OCI-LY7 (cell line): ENCODE measurements around the gene NUDT9. TPM values are rescaled to one million over a fixed set of nuclear protein-coding genes. Genes with fewer than 3 reads are reported as not detected.
A peak's percentile ranks its signal among the peaks of the same experiment; 100 is the strongest.
"Not testable (repeated sequence)": the region's sequence is repeated elsewhere in the genome, so short reads cannot be mapped to it uniquely, and the experiment has no call there.

Source experiments
- BruUV-seq: library from RNA; stranded (reverse); fragments of 400-500 nt; replicated peaks from 2 replicates; lab custom pipeline; 2021; lab: Mats Ljungman, UMichigan
- CTCF ChIA-PET: fragments of 300-600 bp; sonication (Branson Sonifier 250); formaldehyde crosslinking; loops from one replicate; lab custom pipeline; 2022; ENCODE audit warnings: antibody characterized with exemption; ENCODE audit not compliant: unreplicated experiment; lab: Charles Lee
- POLR2A ChIA-PET: fragments of 300-600 bp; sonication (Branson Sonifier 250); formaldehyde crosslinking; loops from one replicate; lab custom pipeline; 2022; ENCODE audit warnings: antibody characterized with exemption; lab: Charles Lee
- DNase-seq: peaks from one replicate; pipeline ENCODE4 v3.0.0-alpha.2; 2015; ENCODE audit warnings: low spot score
- H2AFZ ChIP-seq: fragments of 200-600 bp; sonication (generic), shearing (Covaris generic); 2 replicates; pipeline ENCODE4 v1.6.1; 2014; ENCODE audit warnings: mild to moderate bottlenecking, antibody characterized with exemption, low read length, moderate library complexity
- H3K27ac ChIP-seq: fragments of 200-600 bp; sonication (generic); 2 replicates; pipeline ENCODE4 v1.5.1; 2014; ENCODE audit warnings: mixed run types, low read depth, mild to moderate bottlenecking, moderate library complexity, low read length, inconsistent platforms; ENCODE audit not compliant: poor library complexity, severe bottlenecking
- H3K36me3 ChIP-seq: fragments of 200-600 bp; sonication (generic); 2 replicates; pipeline ENCODE4 v1.6.1; 2014; ENCODE audit warnings: mild to moderate bottlenecking, antibody characterized with exemption, low read length, moderate library complexity, mixed read lengths; ENCODE audit not compliant: insufficient read depth
- H3K4me1 ChIP-seq: fragments of 200-600 bp; sonication (generic); 2 replicates; pipeline ENCODE4 v1.5.1; 2014; ENCODE audit warnings: mild to moderate bottlenecking, low read length; ENCODE audit not compliant: insufficient read depth, poor library complexity, severe bottlenecking
- H3K4me2 ChIP-seq: fragments of 200-600 bp; sonication (generic); 2 replicates; pipeline ENCODE4 v1.6.1; 2014; ENCODE audit warnings: mild to moderate bottlenecking, low read length
- H3K4me3 ChIP-seq: fragments of 200-600 bp; sonication (generic); 2 replicates; pipeline ENCODE4 v1.5.1; 2014; ENCODE audit warnings: mild to moderate bottlenecking, low read depth, low read length; ENCODE audit not compliant: poor library complexity, severe bottlenecking
- H3K79me2 ChIP-seq: fragments of 200-600 bp; sonication (generic); 2 replicates; pipeline ENCODE4 v1.6.1; 2016; ENCODE audit warnings: low read depth, mild to moderate bottlenecking, low read length, moderate library complexity, mixed read lengths; ENCODE audit not compliant: insufficient read depth
- H3K9me2 ChIP-seq: fragments of 200-600 bp; sonication (generic); 2 replicates; pipeline ENCODE4 v1.6.1; 2016; ENCODE audit warnings: mild to moderate bottlenecking, low read length, mixed read lengths; ENCODE audit not compliant: insufficient read depth
- H3K9me3 ChIP-seq: fragments of 200-600 bp; sonication (generic); 2 replicates; pipeline ENCODE4 v1.6.1; 2014; ENCODE audit warnings: mild to moderate bottlenecking, mixed run types, low read length, mixed read lengths
- H4K20me1 ChIP-seq: fragments of 200-600 bp; sonication (generic); 2 replicates; pipeline ENCODE4 v1.6.1; 2014; ENCODE audit warnings: mild to moderate bottlenecking, antibody characterized with exemption, low read length, moderate library complexity, mixed read lengths; ENCODE audit not compliant: insufficient read depth
- CTCF ChIP-seq: fragments of 200-600 bp; sonication (generic); conservative IDR thresholded peaks from 2 replicates; pipeline ENCODE4 v1.5.1; 2014; ENCODE audit warnings: mild to moderate bottlenecking, antibody characterized with exemption, low read length, moderate library complexity, mixed read lengths
- EZH2phosphoT487 ChIP-seq: fragments of 200-600 bp; sonication (generic); IDR thresholded peaks from 2 replicates; pipeline ENCODE4 v1.6.1; 2018; ENCODE audit warnings: low read depth, borderline replicate concordance, mild to moderate bottlenecking, mixed run types, antibody characterized with exemption, low read length, moderate library complexity, mixed read lengths
- intact Hi-C: fragments of 100-400 bp; cut with micrococcal nuclease; formaldehyde crosslinking; loops from one replicate; pipeline ENCODE4 v1.10.0; 2022; ENCODE audit not compliant: unreplicated experiment
- total RNA-seq, 2 experiments: library from RNA; depleted of rRNA in 1 of 2; stranded (reverse); fragments of >200 nt in 1 of 2; shearing (Covaris generic) in 1 of 2; gene quantifications; 2 replicates each; pipeline ENCODE4 v1.2.3, GENCODE V29; 2014 to 2022

The NUDT9 gene
- total RNA-seq, 2 experiments from 2014 or later: 9.0 to 16.5 TPM

GRCh38 chr4:87405211-87405820 lies 17.1 kb upstream of the NUDT9 start:
- Histone ChIP-seq H2AFZ (no peak overlapping the region), H3K4me3 (no peak overlapping the region), H3K9me3 (0 out of 2 replicates have a peak, but pooled peaks cover 14% of the 10 kb centered on the region), H3K4me2 (no peak overlapping the region), H3K36me3 (no peaks in the 10 kb centered on the region), H3K27ac (no peak overlapping the region), H3K79me2 (no peaks in the 10 kb centered on the region), H4K20me1 (no peaks in the 10 kb centered on the region), H3K4me1 (peaks cover 7% of the 10 kb centered on the region), H3K9me2 (no peaks in the 10 kb centered on the region)
- BruUV-seq: no TSS peak
- ChIA-PET CTCF (no interaction called here), POLR2A (no interaction called here)
- TF ChIP-seq EZH2phosphoT487 (no peak), CTCF (no peak)
- no peak for DNase-seq
- intact Hi-C loops: no loop called here

GRCh38 chr4:87406462-87406861 lies 15.9 kb upstream of the NUDT9 start:
- no peaks in the 10 kb centered on the region for H3K9me2 ChIP-seq
- ChIA-PET CTCF (no interaction called here), POLR2A (interaction anchor here (0.8 to 2.6 kb wide), 6 partner anchors 11 to 61 kb away, joined by 3 to 11 read pairs (median 5); partner anchors contain the start of genes HSD17B11 and NUDT9)
- H3K9me3 ChIP-seq: 0 out of 2 replicates have a peak, but pooled peaks cover 14% of the 10 kb centered on the region
- peak overlapping the region; percentile 87 for H2AFZ ChIP-seq
- H4K20me1 ChIP-seq: no peaks in the 10 kb centered on the region
- BruUV-seq: no TSS peak
- H3K4me1 ChIP-seq: peaks cover 7% of the 10 kb centered on the region
- no peak overlapping the region for H3K27ac ChIP-seq
- peak; percentile 37 for DNase-seq
- peak overlapping the region; percentile 37; the same call in 1 of the 2 replicates for H3K4me2 ChIP-seq
- TF ChIP-seq EZH2phosphoT487: no peak
- intact Hi-C loops: no loop called here
- H3K79me2 ChIP-seq: no peaks in the 10 kb centered on the region
- no peak overlapping the region for H3K4me3 ChIP-seq
- no peaks in the 10 kb centered on the region for H3K36me3 ChIP-seq

GRCh38 chr4:87406902-87407301 lies 15.5 kb upstream of the NUDT9 start:
- intact Hi-C loops, H3K27ac ChIP-seq, BruUV-seq, H3K4me1 ChIP-seq, CTCF ChIA-PET, H3K36me3 ChIP-seq, H3K79me2 ChIP-seq, H3K9me2 ChIP-seq, H4K20me1 ChIP-seq, DNase-seq, H3K4me3 ChIP-seq: not testable (repeated sequence)
- POLR2A ChIA-PET: interaction anchor here (0.7 to 2.6 kb wide), 8 partner anchors 10 to 575 kb away, joined by 3 to 11 read pairs (median 4); partner anchors contain the start of genes HSD17B11 and NUDT9
- H3K4me2 ChIP-seq: peak overlapping the region; percentile 37; the same call in 1 of the 2 replicates
- 0 out of 2 replicates have a peak, but pooled peaks cover 14% of the 10 kb centered on the region for H3K9me3 ChIP-seq
- peak overlapping the region; percentile 87; the same call in 1 of the 2 replicates for H2AFZ ChIP-seq
